ENCODE data around the gene CD300LG. TPM values are rescaled to one million over a fixed set of nuclear protein-coding genes. Genes with fewer than 3 reads are reported as not detected.

CD300LG gene
- total and polyA plus RNA-seq, 7 donors: 5.4 to 21.7 (median 10.9) TPM

- intact Hi-C loops (cut with DNase I): no loop called here
- no peak for DNase-seq
Measured at GRCh38 chr17:43875476-43876147, 28.6 kb downstream of the CD300LG start.

GRCh38 chr17:43877031-43877430 lies 30.1 kb downstream of the CD300LG start:
- intact Hi-C loops (cut with DNase I): loop anchor here in 1 of 2 donors (1.0 kb wide), 1 partner anchor 118 kb away; no protein-coding TSS in a partner anchor
- H3K4me3 ChIP-seq: no peak overlapping the region
- no peak for TF ChIP-seq CTCF (IDR thresholded peaks at IDR 0.05)
- WGBS, 3 donors: 78 to 88% (median 79%) methylated on average over 7 of the region's 7 CpGs
- H3K27me3 ChIP-seq (ENCODE audit: insufficient read depth in 3 of 3, low read length in 2 of 3): no peaks in the 10 kb centered on the region
- peaks cover 11% of the 10 kb centered on the region for H3K4me1 ChIP-seq
- DNase-seq (no peak), ATAC-seq (no peak)
- H3K36me3 ChIP-seq (ENCODE audit: insufficient read depth in 1 of 2, low read depth in 1 of 2): no peaks in the 10 kb centered on the region
- no peak overlapping the region for H3K27ac ChIP-seq
- H3K9me3 ChIP-seq: no peaks in the 10 kb centered on the region

More at GRCh38 chr17:43875476-43876147, 28.6 kb downstream of the CD300LG start:
- H3K4me3 ChIP-seq: no peak overlapping the region
- H3K27ac ChIP-seq: no peak overlapping the region
- H3K36me3 ChIP-seq (ENCODE audit: insufficient read depth in 1 of 2, low read depth in 1 of 2): no peaks in the 10 kb centered on the region
- TF ChIP-seq CTCF (IDR thresholded peaks at IDR 0.05): no peak
- H3K9me3 ChIP-seq: no peaks in the 10 kb centered on the region
- 92 to 94% (median 93%) methylated on average over 3 of the region's 3 CpGs for WGBS, 3 donors
- H3K27me3 ChIP-seq (ENCODE audit: insufficient read depth in 3 of 3, low read length in 2 of 3): peaks cover 0 to 2% (median 0%) of the 10 kb centered on the region in 3 donors
- H3K4me1 ChIP-seq: peaks cover 11% of the 10 kb centered on the region
- no peak for ATAC-seq

GRCh38 chr17:43877451-43878155 lies 30.6 kb downstream of the CD300LG start:
- 97 to 99% (median 98%) methylated on average over 10 of the region's 10 CpGs for WGBS, 3 donors
- ATAC-seq (no peak), DNase-seq (no peak)
- no peaks in the 10 kb centered on the region for H3K36me3 ChIP-seq (ENCODE audit: insufficient read depth in 1 of 2, low read depth in 1 of 2)
- no peaks in the 10 kb centered on the region for H3K9me3 ChIP-seq
- H3K27me3 ChIP-seq (ENCODE audit: insufficient read depth in 3 of 3, low read length in 2 of 3): no peaks in the 10 kb centered on the region
- TF ChIP-seq CTCF (IDR thresholded peaks at IDR 0.05): no peak
- H3K4me1 ChIP-seq: peaks cover 11% of the 10 kb centered on the region
- no peak overlapping the region for H3K4me3 ChIP-seq
- intact Hi-C loops (cut with DNase I): loop anchor here in 1 of 2 donors (1.0 kb wide), 1 partner anchor 118 kb away; no protein-coding TSS in a partner anchor
- no peak overlapping the region for H3K27ac ChIP-seq

DNA sequence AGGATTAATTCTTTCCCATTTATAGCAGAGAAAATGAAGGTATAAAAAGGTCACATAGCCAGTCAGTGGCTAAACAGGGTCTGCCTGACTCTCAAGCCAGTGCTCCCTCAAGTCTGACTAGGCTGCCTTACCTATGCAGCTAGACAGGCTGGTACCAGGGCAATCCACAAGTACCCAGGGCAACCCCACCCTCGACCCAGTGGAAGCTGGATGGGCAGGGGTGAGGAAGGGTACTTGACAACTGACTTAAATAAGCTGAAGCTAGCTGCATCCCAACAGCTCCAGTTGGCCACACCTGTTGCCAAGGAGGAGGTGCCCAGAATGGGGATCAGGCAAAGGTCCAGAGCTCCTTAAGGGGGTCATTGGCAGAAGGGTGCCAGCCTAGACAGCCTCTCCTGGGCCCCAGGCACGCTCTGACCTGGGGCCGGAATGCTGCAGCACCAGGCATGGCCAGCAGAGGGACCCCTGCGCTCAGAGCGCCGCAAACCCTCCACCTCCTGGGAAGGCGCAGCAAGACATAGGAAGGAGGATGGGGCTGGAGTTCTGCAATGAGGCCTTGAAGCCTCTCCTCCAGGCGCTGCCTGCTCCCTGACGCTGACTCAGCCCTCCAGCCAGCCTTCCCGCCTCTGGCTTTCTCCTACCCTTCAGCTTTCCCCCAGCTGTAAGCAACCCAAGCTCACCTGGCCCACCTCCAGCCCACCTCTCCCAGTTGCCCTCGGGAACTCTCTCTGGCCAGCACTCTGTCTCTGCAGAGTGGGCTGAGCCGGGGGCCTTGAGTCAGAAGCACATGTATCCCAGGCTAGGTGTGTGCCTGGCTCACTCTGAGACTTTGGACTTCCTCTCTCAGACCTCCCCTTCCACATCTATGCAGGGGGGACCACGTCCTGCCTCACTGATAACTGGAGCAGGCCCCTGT lies 31.5 kb downstream of the CD300LG start:
- TF ChIP-seq CTCF (IDR thresholded peaks at IDR 0.05): peak; percentile 95
- intact Hi-C loops (cut with DNase I): no loop called here
- Histone ChIP-seq H3K27ac (no peak overlapping the region), H3K36me3 (ENCODE audit: insufficient read depth in 1 of 2, low read depth in 1 of 2) (no peaks in the 10 kb centered on the region), H3K4me1 (peaks cover 11% of the 10 kb centered on the region), H3K9me3 (no peaks in the 10 kb centered on the region), H3K27me3 (ENCODE audit: insufficient read depth in 3 of 3, low read length in 2 of 3) (no peaks in the 10 kb centered on the region), H3K4me3 (no peak overlapping the region)
- DNase-seq (peak; percentile 69 to 85), ATAC-seq (peak; percentile 74 to 91 (median 82))
- 12 to 21% (median 21%) methylated on average over 11 to 13 of the region's 13 CpGs for WGBS, 3 donors

Data from psoas muscle (tissue), 8 donors.